OCI-LY7 (cell line): Measurements from ENCODE around the gene SLC5A5. TPM values are rescaled to one million over a fixed set of nuclear protein-coding genes. Genes with fewer than 3 reads are reported as not detected.

Experiments
- BruUV-seq: library from RNA; stranded (reverse); fragments of 400-500 nt; replicated peaks from 2 replicates; lab custom pipeline; 2021; lab: Mats Ljungman, UMichigan
- CTCF ChIA-PET: fragments of 300-600 bp; sonication (Branson Sonifier 250); formaldehyde crosslinking; loops from one replicate; lab custom pipeline; 2022; ENCODE audit warnings: antibody characterized with exemption; ENCODE audit not compliant: unreplicated experiment; lab: Charles Lee
- POLR2A ChIA-PET: fragments of 300-600 bp; sonication (Branson Sonifier 250); formaldehyde crosslinking; loops from one replicate; lab custom pipeline; 2022; ENCODE audit warnings: antibody characterized with exemption; lab: Charles Lee
- DNase-seq: peaks from one replicate; pipeline ENCODE4 v3.0.0-alpha.2; 2015; ENCODE audit warnings: low spot score
- H2AFZ ChIP-seq: fragments of 200-600 bp; sonication (generic), shearing (Covaris generic); 2 replicates; pipeline ENCODE4 v1.6.1; 2014; ENCODE audit warnings: mild to moderate bottlenecking, antibody characterized with exemption, low read length, moderate library complexity
- H3K27ac ChIP-seq: fragments of 200-600 bp; sonication (generic); 2 replicates; pipeline ENCODE4 v1.5.1; 2014; ENCODE audit warnings: mixed run types, low read depth, mild to moderate bottlenecking, moderate library complexity, low read length, inconsistent platforms; ENCODE audit not compliant: poor library complexity, severe bottlenecking
- H3K36me3 ChIP-seq: fragments of 200-600 bp; sonication (generic); 2 replicates; pipeline ENCODE4 v1.6.1; 2014; ENCODE audit warnings: mild to moderate bottlenecking, antibody characterized with exemption, low read length, moderate library complexity, mixed read lengths; ENCODE audit not compliant: insufficient read depth
- H3K4me1 ChIP-seq: fragments of 200-600 bp; sonication (generic); 2 replicates; pipeline ENCODE4 v1.5.1; 2014; ENCODE audit warnings: mild to moderate bottlenecking, low read length; ENCODE audit not compliant: insufficient read depth, poor library complexity, severe bottlenecking
- H3K4me2 ChIP-seq: fragments of 200-600 bp; sonication (generic); 2 replicates; pipeline ENCODE4 v1.6.1; 2014; ENCODE audit warnings: mild to moderate bottlenecking, low read length
- H3K4me3 ChIP-seq: fragments of 200-600 bp; sonication (generic); 2 replicates; pipeline ENCODE4 v1.5.1; 2014; ENCODE audit warnings: mild to moderate bottlenecking, low read depth, low read length; ENCODE audit not compliant: poor library complexity, severe bottlenecking
- H3K79me2 ChIP-seq: fragments of 200-600 bp; sonication (generic); 2 replicates; pipeline ENCODE4 v1.6.1; 2016; ENCODE audit warnings: low read depth, mild to moderate bottlenecking, low read length, moderate library complexity, mixed read lengths; ENCODE audit not compliant: insufficient read depth
- H3K9me2 ChIP-seq: fragments of 200-600 bp; sonication (generic); 2 replicates; pipeline ENCODE4 v1.6.1; 2016; ENCODE audit warnings: mild to moderate bottlenecking, low read length, mixed read lengths; ENCODE audit not compliant: insufficient read depth
- H3K9me3 ChIP-seq: fragments of 200-600 bp; sonication (generic); 2 replicates; pipeline ENCODE4 v1.6.1; 2014; ENCODE audit warnings: mild to moderate bottlenecking, mixed run types, low read length, mixed read lengths
- H4K20me1 ChIP-seq: fragments of 200-600 bp; sonication (generic); 2 replicates; pipeline ENCODE4 v1.6.1; 2014; ENCODE audit warnings: mild to moderate bottlenecking, antibody characterized with exemption, low read length, moderate library complexity, mixed read lengths; ENCODE audit not compliant: insufficient read depth
- EZH2phosphoT487 ChIP-seq: fragments of 200-600 bp; sonication (generic); IDR thresholded peaks from 2 replicates; pipeline ENCODE4 v1.6.1; 2018; ENCODE audit warnings: low read depth, borderline replicate concordance, mild to moderate bottlenecking, mixed run types, antibody characterized with exemption, low read length, moderate library complexity, mixed read lengths
- intact Hi-C: fragments of 100-400 bp; cut with micrococcal nuclease; formaldehyde crosslinking; loops from one replicate; pipeline ENCODE4 v1.10.0; 2022; ENCODE audit not compliant: unreplicated experiment
- total RNA-seq, 2 experiments: library from RNA; depleted of rRNA in 1 of 2; stranded (reverse); fragments of >200 nt in 1 of 2; shearing (Covaris generic) in 1 of 2; gene quantifications; 2 replicates each; pipeline ENCODE4 v1.2.3, GENCODE V29; 2014 to 2022
- TF ChIP-seq, protein P1 (sequence below): fragments of 200-600 bp; sonication (generic); conservative IDR thresholded peaks from 2 replicates; pipeline ENCODE4 v1.5.1; 2014; ENCODE audit warnings: mild to moderate bottlenecking, antibody characterized with exemption, low read length, moderate library complexity, mixed read lengths

SLC5A5 gene
- total RNA-seq, 2 experiments from 2014 or later = 0.03 TPM; not detected in 1

- Histone ChIP-seq H2AFZ (no peak overlapping the region), H3K4me2 (no peak overlapping the region), H4K20me1 (no peaks in the 10 kb centered on the region), H3K79me2 (no peaks in the 10 kb centered on the region), H3K9me2 (no peaks in the 10 kb centered on the region), H3K4me3 (no peak overlapping the region), H3K27ac (no peak overlapping the region), H3K4me1 (peaks cover 29% of the 10 kb centered on the region), H3K36me3 (no peaks in the 10 kb centered on the region), H3K9me3 (no peaks in the 10 kb centered on the region)
- TF ChIP-seq, protein P1, sequence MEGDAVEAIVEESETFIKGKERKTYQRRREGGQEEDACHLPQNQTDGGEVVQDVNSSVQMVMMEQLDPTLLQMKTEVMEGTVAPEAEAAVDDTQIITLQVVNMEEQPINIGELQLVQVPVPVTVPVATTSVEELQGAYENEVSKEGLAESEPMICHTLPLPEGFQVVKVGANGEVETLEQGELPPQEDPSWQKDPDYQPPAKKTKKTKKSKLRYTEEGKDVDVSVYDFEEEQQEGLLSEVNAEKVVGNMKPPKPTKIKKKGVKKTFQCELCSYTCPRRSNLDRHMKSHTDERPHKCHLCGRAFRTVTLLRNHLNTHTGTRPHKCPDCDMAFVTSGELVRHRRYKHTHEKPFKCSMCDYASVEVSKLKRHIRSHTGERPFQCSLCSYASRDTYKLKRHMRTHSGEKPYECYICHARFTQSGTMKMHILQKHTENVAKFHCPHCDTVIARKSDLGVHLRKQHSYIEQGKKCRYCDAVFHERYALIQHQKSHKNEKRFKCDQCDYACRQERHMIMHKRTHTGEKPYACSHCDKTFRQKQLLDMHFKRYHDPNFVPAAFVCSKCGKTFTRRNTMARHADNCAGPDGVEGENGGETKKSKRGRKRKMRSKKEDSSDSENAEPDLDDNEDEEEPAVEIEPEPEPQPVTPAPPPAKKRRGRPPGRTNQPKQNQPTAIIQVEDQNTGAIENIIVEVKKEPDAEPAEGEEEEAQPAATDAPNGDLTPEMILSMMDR = no peak
- no peak for TF ChIP-seq EZH2phosphoT487
- ChIA-PET POLR2A (interaction anchor here (0.7 kb wide), 1 partner anchor 45 kb away, joined by 5 read pairs; no protein-coding TSS in a partner anchor), CTCF (no interaction called here)
- no TSS peak for BruUV-seq
- no peak for DNase-seq
- intact Hi-C loops = loop anchor here (2.0 kb wide), 1 partner anchor 69 kb away; no protein-coding TSS in a partner anchor
Observed at GRCh38 chr19:17854061-17854460, 17.7 kb upstream of the SLC5A5 start.

DNA sequence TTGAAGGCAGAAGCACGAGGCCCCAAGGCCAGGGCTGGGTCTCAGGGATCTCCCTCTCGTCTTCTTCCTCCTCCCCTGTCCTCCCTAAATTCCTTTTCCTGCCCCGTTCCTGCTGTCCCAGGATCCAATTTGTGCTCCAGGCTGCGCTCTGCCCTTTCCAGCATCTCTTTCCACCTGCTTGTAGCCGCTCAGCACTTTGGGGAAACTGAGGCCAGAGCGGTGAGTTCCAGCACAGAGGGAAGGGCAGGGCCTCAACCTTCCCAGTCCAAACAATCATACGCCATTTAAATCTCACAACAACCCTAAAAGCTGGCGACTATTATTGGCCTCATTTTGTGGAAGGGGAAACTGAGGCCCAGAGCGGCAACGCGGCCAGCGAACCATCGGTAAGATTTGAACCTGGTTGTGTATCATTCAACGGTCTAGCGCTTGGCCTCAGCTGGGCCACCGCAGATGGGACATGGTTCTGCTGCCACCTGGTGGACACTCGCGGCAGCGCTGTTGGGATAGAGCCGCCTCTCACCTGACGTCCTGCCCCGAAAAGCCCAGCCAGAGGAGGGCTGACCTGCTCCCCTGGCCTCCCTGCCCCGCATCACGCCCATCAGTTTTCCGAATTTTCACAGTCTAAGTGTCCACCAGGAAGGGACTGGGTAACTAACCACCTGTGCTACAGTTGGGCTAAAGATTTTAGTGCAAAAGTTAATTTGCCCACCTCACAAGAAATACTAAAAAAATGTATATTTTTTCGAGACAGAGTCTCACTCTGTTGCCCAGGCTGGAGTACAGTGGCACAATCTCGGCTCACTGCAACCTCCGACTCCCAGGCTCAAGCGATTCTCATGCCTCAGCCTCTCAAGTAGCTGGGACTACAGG is 16.2 kb upstream of the SLC5A5 start:
- peaks cover 1% of the 10 kb centered on the region; the same call in 1 of the 2 replicates for H4K20me1 ChIP-seq
- peaks cover 19% of the 10 kb centered on the region for H3K4me1 ChIP-seq
- peak overlapping the region; percentile 14; the same call in 1 of the 2 replicates for H3K4me2 ChIP-seq
- H3K27ac ChIP-seq = no peak overlapping the region
- no peak for TF ChIP-seq EZH2phosphoT487
- TF ChIP-seq, protein P1 = peak; percentile 97
- H3K36me3 ChIP-seq = peaks cover 7% of the 10 kb centered on the region
- peaks cover 7% of the 10 kb centered on the region for H3K79me2 ChIP-seq
- intact Hi-C loops = loop anchor here (1.0 to 5.0 kb wide), 4 partner anchors 71 to 248 kb away; partner anchors contain the start of gene MAP1S
- ChIA-PET POLR2A (interaction anchor here (0.6 kb wide), 1 partner anchor 20 kb away, joined by 3 read pairs; no protein-coding TSS in a partner anchor), CTCF (interaction anchor here (0.6 kb wide), 1 partner anchor 10 kb away, joined by 4 read pairs; no protein-coding TSS in a partner anchor)
- H3K9me2 ChIP-seq = no peaks in the 10 kb centered on the region
- H2AFZ ChIP-seq = peak overlapping the region; percentile 50; the same call in 1 of the 2 replicates
- H3K9me3 ChIP-seq = no peaks in the 10 kb centered on the region
- no TSS peak for BruUV-seq
- H3K4me3 ChIP-seq = no peak overlapping the region
- DNase-seq = peak; percentile 84
